Right atrium auricular region (tissue), 2 donors: ENCODE data around the gene LGR5. TPM values are rescaled to one million over a fixed set of nuclear protein-coding genes. Genes with fewer than 3 reads are reported as not detected.

Experiments
- DNase-seq: peaks from one replicate; pipeline ENCODE4 v3.0.0-alpha.2; 2019; ENCODE audit warnings: low spot score
- H3K27ac ChIP-seq, 2 donors: fragments of 200-600 bp; sonication (generic); 1 replicate in 1 of 2; 2 replicates in 1 of 2; pipeline ENCODE4 v1.5.1; 2016 to 2019
- H3K27me3 ChIP-seq, 2 donors: fragments of 200-600 bp; sonication (generic); one replicate each; pipeline versions ENCODE4 v1.5.1 to v1.6.0; 2017 to 2019
- H3K36me3 ChIP-seq: fragments of 200-600 bp; sonication (generic); one replicate; pipeline ENCODE4 v1.5.1; 2016
- H3K4me1 ChIP-seq, 2 donors: fragments of 200-600 bp; sonication (generic); one replicate each; pipeline versions ENCODE4 v1.5.1 to v1.6.0; 2017 to 2019
- H3K4me3 ChIP-seq, 2 donors: fragments of 200-600 bp; sonication (generic); 1 replicate in 1 of 2; 2 replicates in 1 of 2; pipeline ENCODE4 v1.5.1; 2017 to 2019; ENCODE audit warnings: mild to moderate bottlenecking in 1 of 2, moderate library complexity in 1 of 2
- H3K9me3 ChIP-seq, 2 donors: fragments of 200-600 bp; sonication (generic); one replicate each; pipeline ENCODE4 v1.5.1; 2019
- CTCF ChIP-seq, 2 donors: fragments of 200-600 bp; sonication (generic); IDR thresholded peaks; one replicate each; pipeline ENCODE4 v1.5.1; 2019; ENCODE audit warnings: antibody characterized with exemption in 2 of 2
- total RNA-seq, 2 donors: library from RNA; depleted of rRNA; stranded (reverse); fragments of >200 nt; gene quantifications; one replicate each; pipeline ENCODE4 v1.1.0, GENCODE V29; 2016

LGR5 gene
- total RNA-seq, 2 donors from 2014 or later = 0.19 to 0.31 TPM

- H3K4me3 ChIP-seq = no peak overlapping the region
- H3K9me3 ChIP-seq = no peaks in the 10 kb centered on the region
- no peaks in the 10 kb centered on the region for H3K27me3 ChIP-seq
- H3K27ac ChIP-seq = no peak overlapping the region
- H3K36me3 ChIP-seq = no peaks in the 10 kb centered on the region
- DNase-seq = no peak
- TF ChIP-seq CTCF (IDR thresholded peaks at IDR 0.05) = no peak
- H3K4me1 ChIP-seq = no peaks in the 10 kb centered on the region
These were observed 141.6 kb downstream of the LGR5 start for GRCh38 chr12:71581206-71581605.

GRCh38 chr12:71582925-71583324 lies 143.3 kb downstream of the LGR5 start:
- Histone ChIP-seq H3K36me3 (no peaks in the 10 kb centered on the region), H3K4me3 (no peak overlapping the region)

GRCh38 chr12:71584356-71584755 lies 144.8 kb downstream of the LGR5 start:
- Histone ChIP-seq H3K27me3 (no peaks in the 10 kb centered on the region), H3K9me3 (no peaks in the 10 kb centered on the region), H3K27ac (no peak overlapping the region), H3K4me3 (no peak overlapping the region), H3K36me3 (no peaks in the 10 kb centered on the region), H3K4me1 (no peaks in the 10 kb centered on the region)
- TF ChIP-seq CTCF (IDR thresholded peaks at IDR 0.05) = no peak
- DNase-seq = no peak

More at GRCh38 chr12:71582925-71583324, 143.3 kb downstream of the LGR5 start:
- Histone ChIP-seq H3K4me1 (no peaks in the 10 kb centered on the region), H3K27ac (no peak overlapping the region), H3K9me3 (no peaks in the 10 kb centered on the region), H3K27me3 (no peaks in the 10 kb centered on the region)
- DNase-seq = no peak
- TF ChIP-seq CTCF (IDR thresholded peaks at IDR 0.05) = no peak

- Histone ChIP-seq H3K27me3 (no peaks in the 10 kb centered on the region), H3K4me3 (no peak overlapping the region), H3K27ac (no peak overlapping the region), H3K9me3 (no peaks in the 10 kb centered on the region), H3K36me3 (no peaks in the 10 kb centered on the region), H3K4me1 (no peaks in the 10 kb centered on the region)
- no peak for DNase-seq
- TF ChIP-seq CTCF (IDR thresholded peaks at IDR 0.05) = no peak
These were observed 145.6 kb downstream of the LGR5 start for GRCh38 chr12:71585218-71585617.

- H3K4me1 ChIP-seq = no peaks in the 10 kb centered on the region
- H3K4me3 ChIP-seq = no peak overlapping the region
- H3K27ac ChIP-seq = no peak overlapping the region
- H3K27me3 ChIP-seq = no peaks in the 10 kb centered on the region
- H3K9me3 ChIP-seq = no peaks in the 10 kb centered on the region
- TF ChIP-seq CTCF (IDR thresholded peaks at IDR 0.05) = no peak
- DNase-seq = no peak
- no peaks in the 10 kb centered on the region for H3K36me3 ChIP-seq
These were observed 147.4 kb downstream of the LGR5 start for GRCh38 chr12:71587012-71587411.

GRCh38 chr12:71589478-71589881 lies 149.9 kb downstream of the LGR5 start:
- no peaks in the 10 kb centered on the region for H3K9me3 ChIP-seq
- no peak for TF ChIP-seq CTCF (IDR thresholded peaks at IDR 0.05)
- H3K27me3 ChIP-seq = no peaks in the 10 kb centered on the region
- H3K27ac ChIP-seq = no peak overlapping the region
- no peaks in the 10 kb centered on the region for H3K36me3 ChIP-seq
- H3K4me1 ChIP-seq = no peaks in the 10 kb centered on the region
- DNase-seq = no peak
- no peak overlapping the region for H3K4me3 ChIP-seq
